ENCODE data around the gene RNF222.

RNF222 gene

DNA sequence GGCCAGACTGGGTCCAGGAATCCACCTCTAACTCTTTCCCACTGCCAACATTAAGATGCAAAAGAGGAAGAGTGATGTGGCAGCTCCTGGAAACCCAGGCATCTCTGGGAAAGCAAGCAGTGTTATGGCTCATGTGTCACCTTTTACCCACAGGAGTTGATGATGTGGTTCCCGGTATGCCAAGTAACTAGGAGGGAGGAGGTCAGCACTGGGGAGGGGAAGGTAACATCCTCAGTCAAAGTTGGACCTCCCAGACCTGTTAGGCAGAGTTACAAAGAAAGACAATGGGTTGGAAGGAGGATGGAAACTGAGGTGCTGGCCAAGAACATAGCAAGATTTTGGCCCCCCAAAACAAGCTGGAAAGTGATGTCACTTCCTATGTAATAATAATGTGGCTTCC, 32.5 kb downstream of the RNF222 start:
- TF ChIP-seq FOXM1 (IDR thresholded peaks at IDR 0.05; ENCODE audit: borderline replicate concordance, low read depth) (no peak), TCF12 (IDR thresholded peaks at IDR 0.05; ENCODE audit: low read depth) (no peak), CREB1 (IDR thresholded peaks at IDR 0.05; ENCODE audit: low read depth) (no peak), YY1 (IDR thresholded peaks at IDR 0.05; ENCODE audit: low read depth) (no peak), NFIC (IDR thresholded peaks at IDR 0.05) (no peak), EP300 (IDR thresholded peaks at IDR 0.05; ENCODE audit: borderline replicate concordance) (no peak)
- TF ChIP-seq, protein P1, sequence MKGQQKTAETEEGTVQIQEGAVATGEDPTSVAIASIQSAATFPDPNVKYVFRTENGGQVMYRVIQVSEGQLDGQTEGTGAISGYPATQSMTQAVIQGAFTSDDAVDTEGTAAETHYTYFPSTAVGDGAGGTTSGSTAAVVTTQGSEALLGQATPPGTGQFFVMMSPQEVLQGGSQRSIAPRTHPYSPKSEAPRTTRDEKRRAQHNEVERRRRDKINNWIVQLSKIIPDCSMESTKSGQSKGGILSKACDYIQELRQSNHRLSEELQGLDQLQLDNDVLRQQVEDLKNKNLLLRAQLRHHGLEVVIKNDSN (IDR thresholded peaks at IDR 0.05) = no peak

- TF ChIP-seq CEBPB (IDR thresholded peaks at IDR 0.05) = no peak
- TF ChIP-seq TCF12 (IDR thresholded peaks at IDR 0.05; ENCODE audit: low read depth) = no peak
- no peak for TF ChIP-seq FOXM1 (IDR thresholded peaks at IDR 0.05; ENCODE audit: borderline replicate concordance, low read depth)
- no peak for TF ChIP-seq REST (IDR thresholded peaks at IDR 0.05; ENCODE audit: low read depth)
- no peak for TF ChIP-seq ZBTB7A (IDR thresholded peaks at IDR 0.05; ENCODE audit: low read depth)
Measured at GRCh38 chr17:8362651-8363332, 34.8 kb downstream of the RNF222 start.

DNA sequence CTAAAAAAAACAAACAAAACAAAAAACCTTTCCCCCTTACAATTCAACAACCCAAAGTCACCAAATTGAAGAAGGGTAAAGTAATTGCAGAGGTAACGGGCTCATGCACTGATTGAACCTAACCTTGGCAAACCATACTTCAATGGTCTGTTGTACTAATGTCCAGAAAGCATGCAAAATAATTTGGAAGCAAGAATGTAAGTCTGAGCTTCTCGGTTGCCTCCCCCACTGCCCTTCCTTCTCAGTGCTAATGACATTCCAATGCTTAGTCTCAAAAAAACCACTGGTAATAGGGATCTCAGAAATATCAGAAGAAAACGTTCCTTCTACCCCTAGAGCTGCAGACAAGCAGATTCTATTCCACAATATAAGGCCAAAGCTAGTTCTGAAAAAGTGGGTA, 36.9 kb downstream of the RNF222 start:
- TF ChIP-seq EP300 (IDR thresholded peaks at IDR 0.05; ENCODE audit: borderline replicate concordance) (no peak), ZBTB7A (IDR thresholded peaks at IDR 0.05; ENCODE audit: low read depth) (no peak), CREB1 (IDR thresholded peaks at IDR 0.05; ENCODE audit: low read depth) (no peak), TAF1 (IDR thresholded peaks at IDR 0.05; ENCODE audit: low read depth) (no peak), FOXM1 (IDR thresholded peaks at IDR 0.05; ENCODE audit: borderline replicate concordance, low read depth) (no peak), TCF12 (IDR thresholded peaks at IDR 0.05; ENCODE audit: low read depth) (no peak), RAD21 (IDR thresholded peaks at IDR 0.05; ENCODE audit: low read depth) (no peak), TEAD4 (IDR thresholded peaks at IDR 0.05) (no peak), CEBPB (IDR thresholded peaks at IDR 0.05) (no peak), REST (IDR thresholded peaks at IDR 0.05; ENCODE audit: low read depth) (no peak), MAX (IDR thresholded peaks at IDR 0.05) (no peak)
- TF ChIP-seq, protein P1 (IDR thresholded peaks at IDR 0.05) = no peak

- no peak for TF ChIP-seq EGR1 (IDR thresholded peaks at IDR 0.05)
- TF ChIP-seq TCF12 (IDR thresholded peaks at IDR 0.05; ENCODE audit: low read depth) = no peak
- TF ChIP-seq MAX (IDR thresholded peaks at IDR 0.05) = no peak
Measured at GRCh38 chr17:8360260-8360659, 37.4 kb downstream of the RNF222 start.

GRCh38 chr17:8359769-8360168, 37.9 kb downstream of the RNF222 start:
- TF ChIP-seq TCF12 (IDR thresholded peaks at IDR 0.05; ENCODE audit: low read depth) = no peak
- TF ChIP-seq TAF1 (IDR thresholded peaks at IDR 0.05; ENCODE audit: low read depth) = no peak
- no peak for TF ChIP-seq CREB1 (IDR thresholded peaks at IDR 0.05; ENCODE audit: low read depth)
- no peak for TF ChIP-seq NFIC (IDR thresholded peaks at IDR 0.05)
- TF ChIP-seq MAX (IDR thresholded peaks at IDR 0.05) = no peak
- TF ChIP-seq, protein P1 (IDR thresholded peaks at IDR 0.05) = no peak
- no peak for TF ChIP-seq RAD21 (IDR thresholded peaks at IDR 0.05; ENCODE audit: low read depth)
- no peak for TF ChIP-seq REST (IDR thresholded peaks at IDR 0.05; ENCODE audit: low read depth)
- TF ChIP-seq EP300 (IDR thresholded peaks at IDR 0.05; ENCODE audit: borderline replicate concordance) = no peak
- no peak for TF ChIP-seq YY1 (IDR thresholded peaks at IDR 0.05; ENCODE audit: low read depth)
- no peak for TF ChIP-seq TEAD4 (IDR thresholded peaks at IDR 0.05)
- TF ChIP-seq CEBPB (IDR thresholded peaks at IDR 0.05) = no peak
- TF ChIP-seq ZBTB7A (IDR thresholded peaks at IDR 0.05; ENCODE audit: low read depth) = no peak
- no peak for TF ChIP-seq FOXM1 (IDR thresholded peaks at IDR 0.05; ENCODE audit: borderline replicate concordance, low read depth)
- no peak for TF ChIP-seq EGR1 (IDR thresholded peaks at IDR 0.05)
